Coronary artery (tissue), 2 donors: ENCODE data around the gene SLC35E1.

ENCODE experiments used
- DNase-seq: peaks from one replicate; pipeline ENCODE4 v3.0.0-alpha.2; 2017; ENCODE audit warnings: low spot score
- H3K27ac ChIP-seq, 2 donors: fragments of 200-600 bp; sonication (generic); one replicate each; pipeline ENCODE4 v1.5.1; 2016 to 2019
- H3K4me3 ChIP-seq: fragments of 200-600 bp; sonication (generic); 2 replicates; pipeline ENCODE4 v1.5.1; 2016; ENCODE audit warnings: mild to moderate bottlenecking, moderate library complexity
- TF ChIP-seq, protein P1 (sequence below): fragments of 200-600 bp; sonication (generic); IDR thresholded peaks from one replicate; pipeline ENCODE4 v1.5.1; 2019; ENCODE audit warnings: antibody characterized with exemption

The SLC35E1 gene

GRCh38 chr19:16605553-16605994 is 33.4 kb upstream of the SLC35E1 start:
- no peak for DNase-seq
- TF ChIP-seq, protein P1, sequence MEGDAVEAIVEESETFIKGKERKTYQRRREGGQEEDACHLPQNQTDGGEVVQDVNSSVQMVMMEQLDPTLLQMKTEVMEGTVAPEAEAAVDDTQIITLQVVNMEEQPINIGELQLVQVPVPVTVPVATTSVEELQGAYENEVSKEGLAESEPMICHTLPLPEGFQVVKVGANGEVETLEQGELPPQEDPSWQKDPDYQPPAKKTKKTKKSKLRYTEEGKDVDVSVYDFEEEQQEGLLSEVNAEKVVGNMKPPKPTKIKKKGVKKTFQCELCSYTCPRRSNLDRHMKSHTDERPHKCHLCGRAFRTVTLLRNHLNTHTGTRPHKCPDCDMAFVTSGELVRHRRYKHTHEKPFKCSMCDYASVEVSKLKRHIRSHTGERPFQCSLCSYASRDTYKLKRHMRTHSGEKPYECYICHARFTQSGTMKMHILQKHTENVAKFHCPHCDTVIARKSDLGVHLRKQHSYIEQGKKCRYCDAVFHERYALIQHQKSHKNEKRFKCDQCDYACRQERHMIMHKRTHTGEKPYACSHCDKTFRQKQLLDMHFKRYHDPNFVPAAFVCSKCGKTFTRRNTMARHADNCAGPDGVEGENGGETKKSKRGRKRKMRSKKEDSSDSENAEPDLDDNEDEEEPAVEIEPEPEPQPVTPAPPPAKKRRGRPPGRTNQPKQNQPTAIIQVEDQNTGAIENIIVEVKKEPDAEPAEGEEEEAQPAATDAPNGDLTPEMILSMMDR: no peak
- Histone ChIP-seq H3K27ac (no peak overlapping the region), H3K4me3 (no peak overlapping the region)

- Histone ChIP-seq H3K27ac (no peak overlapping the region), H3K4me3 (no peak overlapping the region)
- no peak for DNase-seq
- TF ChIP-seq, protein P1: no peak
Observed at GRCh38 chr19:16605115-16605514, 32.9 kb upstream of the SLC35E1 start.

DNA sequence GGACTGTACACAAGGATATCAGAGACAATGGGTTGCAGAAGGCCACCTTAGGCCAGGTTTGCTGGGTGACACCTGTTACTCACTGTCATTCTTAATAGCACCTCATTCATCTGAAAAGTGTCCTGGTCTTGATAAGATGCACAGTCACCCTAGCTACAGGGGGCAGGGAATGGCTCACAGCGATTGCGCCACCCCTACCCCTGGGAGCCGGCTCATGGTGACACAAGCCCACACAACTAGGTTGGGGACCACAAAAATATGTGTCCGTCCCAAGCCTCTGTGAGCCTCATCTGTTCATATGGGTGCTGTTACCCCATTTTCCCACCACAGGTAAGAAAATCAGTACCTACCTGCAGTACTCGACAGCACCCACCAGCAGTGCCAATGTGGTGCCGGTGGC is 32.4 kb upstream of the SLC35E1 start:
- TF ChIP-seq, protein P1: no peak
- no peak overlapping the region for H3K27ac ChIP-seq
- no peak overlapping the region for H3K4me3 ChIP-seq
- no peak for DNase-seq

DNA sequence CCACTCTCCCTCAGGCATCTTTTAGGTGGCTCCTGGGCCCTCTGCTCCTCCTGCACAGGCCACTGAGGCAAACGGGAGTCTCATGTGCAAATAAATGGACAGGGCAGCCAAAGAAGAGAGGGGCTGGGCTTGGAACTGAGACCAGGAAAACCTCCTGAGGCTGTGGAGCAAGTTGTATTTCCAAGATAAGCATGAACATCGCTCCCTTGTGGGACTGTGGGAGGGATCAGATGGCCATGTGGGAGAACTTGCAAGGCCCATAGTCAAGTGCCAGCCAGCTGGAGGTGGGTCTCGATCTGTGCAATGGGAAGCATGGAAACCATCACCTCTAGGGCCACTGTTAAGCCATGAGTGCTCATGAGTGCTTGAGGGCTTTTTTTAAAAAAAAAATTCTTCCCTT is 30.9 kb upstream of the SLC35E1 start:
- H3K4me3 ChIP-seq: no peak overlapping the region
- H3K27ac ChIP-seq: no peak overlapping the region
- TF ChIP-seq, protein P1: no peak
- DNase-seq: no peak

DNA sequence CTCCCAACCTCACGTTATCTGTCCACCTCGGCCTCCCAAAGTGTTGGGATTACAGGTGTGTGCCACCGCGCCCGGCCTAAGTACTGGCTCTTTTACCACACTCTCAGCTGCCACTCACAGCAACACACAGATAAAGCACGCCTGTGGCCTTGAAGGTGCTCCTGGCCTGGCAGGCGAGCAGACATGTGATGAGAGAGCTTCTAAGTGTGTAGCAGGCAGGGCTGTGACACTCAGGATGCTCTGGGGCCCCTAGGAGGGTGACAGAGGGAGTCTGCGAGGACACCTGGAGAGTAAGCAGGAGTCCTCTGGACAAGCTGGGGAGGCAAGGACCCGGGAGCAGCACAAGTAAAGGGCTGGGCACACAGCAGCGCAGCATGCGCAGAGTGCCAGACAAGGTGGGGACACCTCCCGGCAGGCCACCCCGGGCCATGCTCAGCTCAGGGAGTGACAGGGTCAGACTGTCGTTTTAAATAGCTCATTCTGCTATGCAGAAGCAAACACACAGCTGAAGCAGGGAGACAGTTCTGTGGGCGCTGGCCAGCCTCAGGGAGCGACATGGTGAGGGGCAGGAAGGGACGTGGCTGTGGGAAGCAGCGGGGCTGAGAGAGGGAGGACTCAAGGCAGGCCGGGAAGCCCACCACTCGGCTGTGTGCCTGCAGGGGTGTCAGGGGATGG is 29.3 kb upstream of the SLC35E1 start:
- Histone ChIP-seq H3K4me3 (no peak overlapping the region), H3K27ac (no peak overlapping the region)
- DNase-seq: no peak
- TF ChIP-seq, protein P1: no peak

GRCh38 chr19:16600824-16601223 is 28.6 kb upstream of the SLC35E1 start:
- H3K27ac ChIP-seq: no peak overlapping the region
- H3K4me3 ChIP-seq: no peak overlapping the region
- no peak for DNase-seq
- TF ChIP-seq, protein P1: no peak

DNA sequence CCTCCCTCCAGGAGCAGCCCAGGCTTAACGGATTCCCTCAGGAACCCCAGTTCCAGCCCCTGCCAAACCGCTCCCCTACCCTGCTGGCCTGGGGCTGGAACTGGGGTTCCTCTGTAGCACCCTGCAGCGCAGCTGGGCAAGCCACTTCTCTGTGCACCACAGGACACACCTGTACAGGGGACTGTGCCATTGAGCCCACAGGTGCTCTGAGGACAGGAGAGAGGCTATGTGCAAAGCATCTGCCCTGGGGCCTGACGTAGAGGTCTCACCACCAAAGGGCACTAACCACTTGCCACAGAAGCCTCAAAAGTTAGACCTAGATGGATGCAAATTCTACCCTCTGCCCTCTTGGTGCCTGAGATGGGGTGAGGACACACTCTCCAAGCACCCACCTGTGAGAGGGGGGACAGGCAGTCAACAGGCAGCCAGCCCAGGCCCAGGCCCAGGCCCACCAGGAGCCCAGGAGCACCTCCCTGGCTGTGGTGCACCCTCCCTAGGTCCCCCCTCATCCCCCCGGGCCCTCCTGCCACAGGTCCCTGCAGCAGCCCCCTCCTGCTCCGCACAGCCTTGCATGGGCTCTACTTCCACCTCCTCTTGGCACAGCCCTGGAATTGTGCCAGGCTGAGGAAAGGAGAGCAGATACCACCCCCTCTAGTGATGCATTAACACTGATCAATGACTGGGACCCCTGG is 27.6 kb upstream of the SLC35E1 start:
- Histone ChIP-seq H3K4me3 (no peak overlapping the region), H3K27ac (no peak overlapping the region)
- TF ChIP-seq, protein P1: no peak
- DNase-seq: no peak
